Caco-2 (cell line): ENCODE measurements around the gene SEBOX. TPM values are rescaled to one million over a fixed set of nuclear protein-coding genes. Genes with fewer than 3 reads are reported as not detected.

Experiments used
- BruUV-seq: library from RNA; stranded (reverse); fragments of 400-500 nt; replicated peaks from 2 replicates; lab custom pipeline; 2021; lab: Mats Ljungman, UMichigan
- CTCF ChIA-PET: fragments of 300-600 bp; sonication (Branson Sonifier 250); formaldehyde crosslinking; loops from one replicate; lab custom pipeline; 2022; ENCODE audit warnings: antibody characterized with exemption; lab: Charles Lee
- POLR2A ChIA-PET: fragments of 300-600 bp; sonication (Branson Sonifier 250); formaldehyde crosslinking; loops from one replicate; lab custom pipeline; 2022; ENCODE audit warnings: antibody characterized with exemption; lab: Charles Lee
- DNase-seq, 2 experiments: peaks; one replicate each; pipeline versions ENCODE4 v3.0.0 to v3.0.0-alpha.2; 2020 to 2022
- H3K27me3 ChIP-seq: replicated peaks from 2 replicates; pipeline ENCODE4 v1.6.0; 2011; ENCODE audit warnings: low read length; ENCODE audit not compliant: control insufficient read depth, insufficient read depth
- H3K36me3 ChIP-seq: 2 replicates; pipeline ENCODE4 v1.5.1; 2011; ENCODE audit warnings: low read length; ENCODE audit not compliant: control insufficient read depth, insufficient read depth
- H3K4me1 ChIP-seq: fragments of 250-450 bp; sonication (Bioruptor Pico); 2 replicates; pipeline ENCODE4 v1.5.1; 2020; ENCODE audit warnings: mild to moderate bottlenecking
- H3K4me3 ChIP-seq: 2 replicates; pipeline ENCODE4 v1.5.1; 2011; ENCODE audit warnings: low read depth, mild to moderate bottlenecking, control low read depth, low read length
- H3K9me3 ChIP-seq: fragments of 250-450 bp; sonication (Bioruptor Pico); 2 replicates; pipeline ENCODE4 v1.5.1; 2020; ENCODE audit warnings: mild to moderate bottlenecking, moderate library complexity
- H3K27ac Mint-ChIP-seq: one replicate; pipeline ENCODE4 v1.8.0; 2022; ENCODE audit warnings: mixed read lengths; ENCODE audit not compliant: unreplicated experiment
- H3K27me3 Mint-ChIP-seq: one replicate; pipeline ENCODE4 v1.8.0; 2022; ENCODE audit warnings: mixed read lengths; ENCODE audit not compliant: insufficient read depth, unreplicated experiment
- H3K36me3 Mint-ChIP-seq: one replicate; pipeline ENCODE4 v1.8.0; 2022; ENCODE audit warnings: mild to moderate bottlenecking, mixed read lengths; ENCODE audit not compliant: insufficient read depth, unreplicated experiment
- H3K4me1 Mint-ChIP-seq: one replicate; pipeline ENCODE4 v1.8.0; 2022; ENCODE audit warnings: low read depth, mixed read lengths; ENCODE audit not compliant: unreplicated experiment
- H3K4me3 Mint-ChIP-seq: one replicate; pipeline ENCODE4 v1.8.0; 2022; ENCODE audit warnings: mild to moderate bottlenecking, moderate library complexity, mixed read lengths; ENCODE audit not compliant: unreplicated experiment
- H3K9me3 Mint-ChIP-seq: one replicate; pipeline ENCODE4 v1.8.0; 2022; ENCODE audit warnings: mixed read lengths; ENCODE audit not compliant: unreplicated experiment
- CTCF ChIP-seq, 2 experiments: fragments of 200-600 bp in 1 of 2; IDR thresholded peaks; 1 replicate in 1 of 2; 2 replicates in 1 of 2; pipeline versions ENCODE4 v1.5.1 to v1.8.0; 2011 to 2022; ENCODE audit warnings: antibody characterized with exemption in 1 of 2, control low read depth in 1 of 2, inconsistent platforms in 1 of 2, low read depth in 1 of 2, low read length in 1 of 2, mild to moderate bottlenecking in 1 of 2, moderate library complexity in 1 of 2; ENCODE audit not compliant: insufficient read depth in 1 of 2, severe bottlenecking in 1 of 2, unreplicated experiment in 1 of 2
- intact Hi-C: fragments of 100-400 bp; cut with micrococcal nuclease; formaldehyde crosslinking; loops from one replicate; pipeline ENCODE4 v1.10.0; 2022; ENCODE audit not compliant: unreplicated experiment
- total RNA-seq: library from RNA; stranded (reverse); gene quantifications from 2 replicates; pipeline ENCODE4 v1.2.3, GENCODE V29; 2022

The SEBOX gene
- total RNA-seq, 1 experiment from 2014 or later: not detected

GRCh38 chr17:28347261-28347891 lies 17.6 kb downstream of the SEBOX start:
- intact Hi-C loops: no loop called here
- TSS peak; percentile 25 for BruUV-seq
- peaks cover 8% of the 10 kb centered on the region for H3K4me1 Mint-ChIP-seq
- no peak for DNase-seq
- no peaks in the 10 kb centered on the region for H3K9me3 Mint-ChIP-seq
- H3K36me3 Mint-ChIP-seq: peaks cover 91% of the 10 kb centered on the region
- Histone ChIP-seq H3K9me3 (no peaks in the 10 kb centered on the region), H3K4me3 (no peak overlapping the region), H3K27me3 (no peaks in the 10 kb centered on the region), H3K4me1 (peaks cover 22% of the 10 kb centered on the region), H3K36me3 (peaks cover 29% of the 10 kb centered on the region)
- peak overlapping the region; percentile 1 for H3K27ac Mint-ChIP-seq
- ChIA-PET POLR2A (interaction anchor here (0.8 to 3.3 kb wide), 3 partner anchors 10 to 17 kb away, joined by 3 to 42 read pairs (median 7); partner anchors contain the start of genes IFT20, POLDIP2 and TNFAIP1), CTCF (interaction anchor here (1.3 to 2.4 kb wide), 3 partner anchors 10 to 23 kb away, joined by 5 to 13 read pairs (median 12); partner anchors contain the start of genes IFT20, POLDIP2, TNFAIP1 and VTN)
- TF ChIP-seq CTCF (IDR thresholded peaks at IDR 0.05; ENCODE audit: insufficient read depth in 1 of 2, low read depth in 1 of 2, low read length in 1 of 2, severe bottlenecking in 1 of 2, unreplicated experiment in 1 of 2): no peak
- no peaks in the 10 kb centered on the region for H3K27me3 Mint-ChIP-seq
- no peak overlapping the region for H3K4me3 Mint-ChIP-seq

- H3K9me3 ChIP-seq: no peaks in the 10 kb centered on the region
- H3K4me3 ChIP-seq: no peak overlapping the region
- H3K27ac Mint-ChIP-seq: peak overlapping the region; percentile 1
- BruUV-seq: no TSS peak
- peak; percentile 48 to 66 for TF ChIP-seq CTCF (IDR thresholded peaks at IDR 0.05; ENCODE audit: insufficient read depth in 1 of 2, low read depth in 1 of 2, low read length in 1 of 2, severe bottlenecking in 1 of 2, unreplicated experiment in 1 of 2)
- peaks cover 91% of the 10 kb centered on the region for H3K36me3 Mint-ChIP-seq
- peaks cover 8% of the 10 kb centered on the region for H3K4me1 Mint-ChIP-seq
- H3K4me3 Mint-ChIP-seq: no peak overlapping the region
- H3K4me1 ChIP-seq: peaks cover 22% of the 10 kb centered on the region
- ChIA-PET CTCF (interaction anchor here (0.9 to 2.4 kb wide), 4 partner anchors 10 to 23 kb away, joined by 3 to 13 read pairs (median 8); partner anchors contain the start of genes IFT20, POLDIP2, TNFAIP1 and VTN), POLR2A (interaction anchor here (0.8 to 3.3 kb wide), 4 partner anchors 10 to 23 kb away, joined by 3 to 42 read pairs (median 7); partner anchors contain the start of genes IFT20, POLDIP2, TNFAIP1 and VTN)
- DNase-seq: peak; percentile 70 to 72
- H3K27me3 Mint-ChIP-seq: no peaks in the 10 kb centered on the region
- intact Hi-C loops: no loop called here
- H3K36me3 ChIP-seq: peaks cover 31% of the 10 kb centered on the region
- no peaks in the 10 kb centered on the region for H3K9me3 Mint-ChIP-seq
- no peaks in the 10 kb centered on the region for H3K27me3 ChIP-seq
Observed at GRCh38 chr17:28346746-28347246, 18.2 kb downstream of the SEBOX start.

GRCh38 chr17:28346199-28346580 lies 18.8 kb downstream of the SEBOX start:
- ChIA-PET CTCF (interaction anchor here (0.9 to 2.4 kb wide), 6 partner anchors 10 to 113 kb away, joined by 3 to 13 read pairs (median 5); partner anchors contain the start of genes IFT20, POLDIP2, TNFAIP1 and VTN), POLR2A (interaction anchor here (1.1 to 3.3 kb wide), 5 partner anchors 10 to 282 kb away, joined by 3 to 42 read pairs (median 10); partner anchors contain the start of genes IFT20, POLDIP2, TNFAIP1 and VTN)
- H3K27ac Mint-ChIP-seq: peak overlapping the region; percentile 1

More at GRCh38 chr17:28346199-28346580, 18.8 kb downstream of the SEBOX start:
- peaks cover 91% of the 10 kb centered on the region for H3K36me3 Mint-ChIP-seq
- Histone ChIP-seq H3K4me1 (peaks cover 22% of the 10 kb centered on the region), H3K4me3 (no peak overlapping the region), H3K27me3 (no peaks in the 10 kb centered on the region), H3K9me3 (no peaks in the 10 kb centered on the region), H3K36me3 (peaks cover 29% of the 10 kb centered on the region)
- DNase-seq: no peak
- H3K4me3 Mint-ChIP-seq: no peak overlapping the region
- no peak for TF ChIP-seq CTCF (IDR thresholded peaks at IDR 0.05; ENCODE audit: insufficient read depth in 1 of 2, low read depth in 1 of 2, low read length in 1 of 2, severe bottlenecking in 1 of 2, unreplicated experiment in 1 of 2)
- H3K27me3 Mint-ChIP-seq: no peaks in the 10 kb centered on the region
- H3K9me3 Mint-ChIP-seq: no peaks in the 10 kb centered on the region
- no TSS peak for BruUV-seq
- peaks cover 8% of the 10 kb centered on the region for H3K4me1 Mint-ChIP-seq
- intact Hi-C loops: no loop called here
